Measurements from ENCODE around the gene AOPEP. TPM values are rescaled to one million over a fixed set of nuclear protein-coding genes. Genes with fewer than 3 reads are reported as not detected.

Gene AOPEP
- total RNA-seq, 1 donor from 2014 or later, result 16.6 TPM

DNA sequence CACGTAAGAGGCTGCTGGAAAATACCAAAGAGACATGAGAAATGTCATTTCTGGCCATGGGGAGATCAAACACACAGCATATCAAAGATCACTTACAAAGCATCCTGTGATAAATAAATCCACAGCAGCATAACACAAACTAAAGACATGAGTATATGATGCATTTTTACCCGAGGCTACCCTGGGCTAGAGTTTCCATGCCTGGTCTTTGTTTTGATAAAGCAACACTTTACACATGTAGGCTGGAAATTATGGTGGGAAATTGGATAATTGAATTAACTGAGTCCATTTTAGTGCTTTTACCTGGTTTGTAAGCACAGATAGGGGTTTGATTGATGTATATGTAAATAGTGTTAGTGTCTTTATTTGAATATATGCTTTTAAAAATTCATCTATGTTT is 288.4 kb downstream of the AOPEP start:
- TF ChIP-seq EZH2phosphoT487 (IDR thresholded peaks at IDR 0.05) (no peak), EZH2 (IDR thresholded peaks at IDR 0.05) (no peak)
- TF ChIP-seq, protein P1, sequence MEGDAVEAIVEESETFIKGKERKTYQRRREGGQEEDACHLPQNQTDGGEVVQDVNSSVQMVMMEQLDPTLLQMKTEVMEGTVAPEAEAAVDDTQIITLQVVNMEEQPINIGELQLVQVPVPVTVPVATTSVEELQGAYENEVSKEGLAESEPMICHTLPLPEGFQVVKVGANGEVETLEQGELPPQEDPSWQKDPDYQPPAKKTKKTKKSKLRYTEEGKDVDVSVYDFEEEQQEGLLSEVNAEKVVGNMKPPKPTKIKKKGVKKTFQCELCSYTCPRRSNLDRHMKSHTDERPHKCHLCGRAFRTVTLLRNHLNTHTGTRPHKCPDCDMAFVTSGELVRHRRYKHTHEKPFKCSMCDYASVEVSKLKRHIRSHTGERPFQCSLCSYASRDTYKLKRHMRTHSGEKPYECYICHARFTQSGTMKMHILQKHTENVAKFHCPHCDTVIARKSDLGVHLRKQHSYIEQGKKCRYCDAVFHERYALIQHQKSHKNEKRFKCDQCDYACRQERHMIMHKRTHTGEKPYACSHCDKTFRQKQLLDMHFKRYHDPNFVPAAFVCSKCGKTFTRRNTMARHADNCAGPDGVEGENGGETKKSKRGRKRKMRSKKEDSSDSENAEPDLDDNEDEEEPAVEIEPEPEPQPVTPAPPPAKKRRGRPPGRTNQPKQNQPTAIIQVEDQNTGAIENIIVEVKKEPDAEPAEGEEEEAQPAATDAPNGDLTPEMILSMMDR (IDR thresholded peaks at IDR 0.05), result no peak
- Mint-ChIP-seq H3K4me1 (peaks cover 12% of the 10 kb centered on the region), H3K4me3 (no peak overlapping the region), H3K27me3 (ENCODE audit: insufficient read depth, low read depth) (peaks cover 2% of the 10 kb centered on the region), H3K9me3 (no peaks in the 10 kb centered on the region), H3K36me3 (peaks cover 28% of the 10 kb centered on the region), H3K27ac (no peak overlapping the region)
- no peak for DNase-seq (ENCODE audit: low spot score)
- Histone ChIP-seq H3K4me1 (peaks cover 5% of the 10 kb centered on the region), H3K27me3 (no peaks in the 10 kb centered on the region), H3K4me3 (no peak overlapping the region), H4K20me1 (ENCODE audit: low read depth) (no peaks in the 10 kb centered on the region), H3K9ac (no peak overlapping the region), H2AFZ (replicated peaks) (no peak overlapping the region), H3K4me2 (no peak overlapping the region), H3K9me3 (ENCODE audit: low read depth) (no peaks in the 10 kb centered on the region), H3K27ac (no peak overlapping the region), H3F3A (ENCODE audit: low read depth) (no peaks in the 10 kb centered on the region), H3K36me3 (no peaks in the 10 kb centered on the region), H3K79me2 (ENCODE audit: low read depth) (no peaks in the 10 kb centered on the region)

- peaks cover 32% of the 10 kb centered on the region for H3K36me3 Mint-ChIP-seq
- Histone ChIP-seq H3K9ac (no peak overlapping the region), H2AFZ (replicated peaks) (no peak overlapping the region), H3K4me3 (no peak overlapping the region), H3K4me2 (no peak overlapping the region), H3F3A (ENCODE audit: low read depth) (no peaks in the 10 kb centered on the region), H3K27ac (no peak overlapping the region), H3K36me3 (no peaks in the 10 kb centered on the region), H3K79me2 (ENCODE audit: low read depth) (no peaks in the 10 kb centered on the region), H3K27me3 (no peaks in the 10 kb centered on the region), H3K9me3 (ENCODE audit: low read depth) (no peaks in the 10 kb centered on the region), H3K4me1 (peaks cover 5% of the 10 kb centered on the region), H4K20me1 (ENCODE audit: low read depth) (no peaks in the 10 kb centered on the region)
- peaks cover 12% of the 10 kb centered on the region for H3K4me1 Mint-ChIP-seq
- DNase-seq (ENCODE audit: low spot score), result no peak
- peaks cover 2% of the 10 kb centered on the region for H3K27me3 Mint-ChIP-seq (ENCODE audit: insufficient read depth, low read depth)
- TF ChIP-seq EZH2phosphoT487 (IDR thresholded peaks at IDR 0.05), result no peak
- H3K4me3 Mint-ChIP-seq, result no peak overlapping the region
- H3K9me3 Mint-ChIP-seq, result no peaks in the 10 kb centered on the region
- no peak overlapping the region for H3K27ac Mint-ChIP-seq
These were observed 289.1 kb downstream of the AOPEP start for GRCh38 chr9:95015569-95015968.

- Histone ChIP-seq H3K27me3 (no peaks in the 10 kb centered on the region), H3K4me2 (no peak overlapping the region), H4K20me1 (ENCODE audit: low read depth) (no peaks in the 10 kb centered on the region), H3K9me3 (ENCODE audit: low read depth) (no peaks in the 10 kb centered on the region), H3K4me1 (peaks cover 5% of the 10 kb centered on the region), H3K4me3 (no peak overlapping the region), H3K79me2 (ENCODE audit: low read depth) (no peaks in the 10 kb centered on the region), H3K9ac (no peak overlapping the region), H2AFZ (replicated peaks) (no peak overlapping the region), H3F3A (ENCODE audit: low read depth) (no peaks in the 10 kb centered on the region), H3K36me3 (no peaks in the 10 kb centered on the region), H3K27ac (no peak overlapping the region)
- H3K9me3 Mint-ChIP-seq, result no peaks in the 10 kb centered on the region
- peaks cover 2% of the 10 kb centered on the region for H3K27me3 Mint-ChIP-seq (ENCODE audit: insufficient read depth, low read depth)
- peaks cover 23% of the 10 kb centered on the region for H3K4me1 Mint-ChIP-seq
- TF ChIP-seq EZH2 (IDR thresholded peaks at IDR 0.05) (no peak), EZH2phosphoT487 (IDR thresholded peaks at IDR 0.05) (no peak)
- TF ChIP-seq, protein P1 (IDR thresholded peaks at IDR 0.05), result no peak
- peaks cover 40% of the 10 kb centered on the region for H3K36me3 Mint-ChIP-seq
- H3K27ac Mint-ChIP-seq, result no peak overlapping the region
- no peak for DNase-seq (ENCODE audit: low spot score)
- no peak overlapping the region for H3K4me3 Mint-ChIP-seq
These were observed 290.6 kb downstream of the AOPEP start for GRCh38 chr9:95017062-95017461.

- Histone ChIP-seq H3F3A (ENCODE audit: low read depth) (no peaks in the 10 kb centered on the region), H3K27ac (no peak overlapping the region), H3K4me2 (no peak overlapping the region), H3K27me3 (no peaks in the 10 kb centered on the region), H3K9ac (no peak overlapping the region), H3K4me1 (peaks cover 5% of the 10 kb centered on the region), H3K9me3 (ENCODE audit: low read depth) (no peaks in the 10 kb centered on the region), H3K36me3 (no peaks in the 10 kb centered on the region), H3K79me2 (ENCODE audit: low read depth) (no peaks in the 10 kb centered on the region), H4K20me1 (ENCODE audit: low read depth) (no peaks in the 10 kb centered on the region), H2AFZ (replicated peaks) (no peak overlapping the region), H3K4me3 (no peak overlapping the region)
- Mint-ChIP-seq H3K4me3 (no peak overlapping the region), H3K27me3 (ENCODE audit: insufficient read depth, low read depth) (peaks cover 2% of the 10 kb centered on the region), H3K9me3 (no peaks in the 10 kb centered on the region), H3K27ac (no peak overlapping the region), H3K4me1 (peaks cover 24% of the 10 kb centered on the region), H3K36me3 (peaks cover 40% of the 10 kb centered on the region)
- no peak for DNase-seq (ENCODE audit: low spot score)
- TF ChIP-seq, protein P1 (IDR thresholded peaks at IDR 0.05), result no peak
- TF ChIP-seq EZH2phosphoT487 (IDR thresholded peaks at IDR 0.05) (no peak), EZH2 (IDR thresholded peaks at IDR 0.05) (no peak)
These were observed 291.2 kb downstream of the AOPEP start for GRCh38 chr9:95017661-95018060.
